Effector memory CD4-positive, alpha-beta T cell (primary cell): ENCODE results near the gene PLEKHG7.

Experiments used
- DNase-seq, 3 donors: peaks; one replicate each; pipeline ENCODE4 v3.0.0-alpha.2; 2020
- H3K27ac ChIP-seq: 2 replicates; pipeline ENCODE4 v1.7.0; 2013; ENCODE audit warnings: mild to moderate bottlenecking, low read length, moderate library complexity; ENCODE audit not compliant: insufficient read depth, poor library complexity, severe bottlenecking
- H3K27me3 ChIP-seq: replicated peaks from 2 replicates; pipeline ENCODE4 v1.7.0; 2013; ENCODE audit warnings: mild to moderate bottlenecking, low read length; ENCODE audit not compliant: insufficient read depth, control insufficient read depth, poor library complexity, severe bottlenecking
- H3K36me3 ChIP-seq: 2 replicates; pipeline ENCODE4 v1.7.0; 2013; ENCODE audit warnings: mild to moderate bottlenecking, low read length, moderate library complexity; ENCODE audit not compliant: control insufficient read depth, insufficient read depth
- H3K4me1 ChIP-seq: 2 replicates; pipeline ENCODE4 v1.7.0; 2013; ENCODE audit warnings: low read length, mild to moderate bottlenecking; ENCODE audit not compliant: control insufficient read depth, insufficient read depth, poor library complexity, severe bottlenecking
- H3K4me3 ChIP-seq: 2 replicates; pipeline ENCODE4 v1.7.0; 2013; ENCODE audit warnings: low read length, low read depth, mild to moderate bottlenecking; ENCODE audit not compliant: insufficient read depth, poor library complexity, severe bottlenecking
- H3K9me3 ChIP-seq: 2 replicates; pipeline ENCODE4 v1.7.0; 2013; ENCODE audit warnings: mild to moderate bottlenecking, low read length, moderate library complexity; ENCODE audit not compliant: control insufficient read depth

The PLEKHG7 gene

GRCh38 chr12:92673756-92674155, 29.0 kb upstream of the PLEKHG7 start:
- H3K4me3 ChIP-seq = no peak overlapping the region
- H3K4me1 ChIP-seq = no peaks in the 10 kb centered on the region
- no peaks in the 10 kb centered on the region for H3K9me3 ChIP-seq
- no peaks in the 10 kb centered on the region for H3K36me3 ChIP-seq
- no peak for DNase-seq
- H3K27ac ChIP-seq = no peak overlapping the region
- H3K27me3 ChIP-seq = no peaks in the 10 kb centered on the region

- Histone ChIP-seq H3K4me1 (no peaks in the 10 kb centered on the region), H3K9me3 (no peaks in the 10 kb centered on the region), H3K36me3 (no peaks in the 10 kb centered on the region), H3K4me3 (no peak overlapping the region), H3K27me3 (no peaks in the 10 kb centered on the region), H3K27ac (no peak overlapping the region)
- DNase-seq = no peak
Observed at GRCh38 chr12:92674500-92674899, 28.3 kb upstream of the PLEKHG7 start.

- Histone ChIP-seq H3K36me3 (no peaks in the 10 kb centered on the region), H3K4me3 (no peak overlapping the region), H3K27me3 (no peaks in the 10 kb centered on the region), H3K27ac (no peak overlapping the region), H3K4me1 (no peaks in the 10 kb centered on the region), H3K9me3 (no peaks in the 10 kb centered on the region)
- DNase-seq = no peak
Observed at GRCh38 chr12:92675092-92675865, 27.5 kb upstream of the PLEKHG7 start.

- no peaks in the 10 kb centered on the region for H3K36me3 ChIP-seq
- H3K27me3 ChIP-seq = no peaks in the 10 kb centered on the region
- H3K4me3 ChIP-seq = no peak overlapping the region
- H3K27ac ChIP-seq = no peak overlapping the region
- no peaks in the 10 kb centered on the region for H3K4me1 ChIP-seq
- H3K9me3 ChIP-seq = no peaks in the 10 kb centered on the region
- DNase-seq = no peak
Observed at GRCh38 chr12:92676710-92677109, 26.1 kb upstream of the PLEKHG7 start.

GRCh38 chr12:92690601-92691000, 12.2 kb upstream of the PLEKHG7 start:
- Histone ChIP-seq H3K27ac (no peak overlapping the region), H3K27me3 (no peaks in the 10 kb centered on the region), H3K9me3 (no peaks in the 10 kb centered on the region), H3K4me3 (no peak overlapping the region), H3K4me1 (no peaks in the 10 kb centered on the region), H3K36me3 (no peaks in the 10 kb centered on the region)
- DNase-seq = no peak

- no peak for DNase-seq
- Histone ChIP-seq H3K4me3 (no peak overlapping the region), H3K27ac (no peak overlapping the region), H3K27me3 (no peaks in the 10 kb centered on the region), H3K9me3 (no peaks in the 10 kb centered on the region), H3K36me3 (no peaks in the 10 kb centered on the region), H3K4me1 (no peaks in the 10 kb centered on the region)
Observed at GRCh38 chr12:92695056-92695455, 7.7 kb upstream of the PLEKHG7 start.

GRCh38 chr12:92695577-92695976, 7.2 kb upstream of the PLEKHG7 start:
- Histone ChIP-seq H3K27ac (no peak overlapping the region), H3K4me3 (no peak overlapping the region), H3K4me1 (no peaks in the 10 kb centered on the region), H3K36me3 (no peaks in the 10 kb centered on the region), H3K9me3 (no peaks in the 10 kb centered on the region), H3K27me3 (no peaks in the 10 kb centered on the region)
- DNase-seq = no peak

- no peaks in the 10 kb centered on the region for H3K9me3 ChIP-seq
- no peak overlapping the region for H3K4me3 ChIP-seq
- H3K4me1 ChIP-seq = no peaks in the 10 kb centered on the region
- no peak overlapping the region for H3K27ac ChIP-seq
- H3K36me3 ChIP-seq = no peaks in the 10 kb centered on the region
- DNase-seq = no peak
- H3K27me3 ChIP-seq = no peaks in the 10 kb centered on the region
Observed at GRCh38 chr12:92696216-92696615, 6.6 kb upstream of the PLEKHG7 start.

GRCh38 chr12:92698474-92698873, 4.3 kb upstream of the PLEKHG7 start:
- Histone ChIP-seq H3K9me3 (no peaks in the 10 kb centered on the region), H3K27me3 (no peaks in the 10 kb centered on the region), H3K27ac (no peak overlapping the region), H3K4me3 (no peak overlapping the region), H3K4me1 (no peaks in the 10 kb centered on the region), H3K36me3 (no peaks in the 10 kb centered on the region)
- no peak for DNase-seq

GRCh38 chr12:92701441-92701840, 1.3 kb upstream of the PLEKHG7 start:
- H3K27me3 ChIP-seq = no peaks in the 10 kb centered on the region
- no peaks in the 10 kb centered on the region for H3K36me3 ChIP-seq
- DNase-seq = no peak
- no peak overlapping the region for H3K4me3 ChIP-seq
- no peaks in the 10 kb centered on the region for H3K9me3 ChIP-seq
- no peak overlapping the region for H3K27ac ChIP-seq
- no peaks in the 10 kb centered on the region for H3K4me1 ChIP-seq
